Astrocyte of the spinal cord (primary cell): ENCODE measurements around the gene SYNGAP1.
A peak's percentile ranks its signal among the peaks of the same experiment; 100 is the strongest.
"Not testable (repeated sequence)": the region's sequence is repeated elsewhere in the genome, so short reads cannot be mapped to it uniquely, and the experiment has no call there.

ENCODE experiments used
- DNase-seq: peaks from one replicate; pipeline ENCODE4 v3.0.0; 2011; ENCODE audit warnings: low read depth, low spot score
- H3K4me3 ChIP-seq: 2 replicates; pipeline ENCODE4 v1.5.1; 2011; ENCODE audit warnings: low read depth, mild to moderate bottlenecking, low read length, moderate library complexity
- CTCF ChIP-seq: IDR thresholded peaks from 2 replicates; pipeline ENCODE4 v1.5.1; 2012; ENCODE audit warnings: low read depth, mild to moderate bottlenecking, low read length, inconsistent platforms
- in situ Hi-C: cut with HindIII; loops from 2 replicates; pipeline ENCODE4 v1.10.0; 2017; ENCODE audit warnings: low sequenced_read_pairs

The SYNGAP1 gene

DNA sequence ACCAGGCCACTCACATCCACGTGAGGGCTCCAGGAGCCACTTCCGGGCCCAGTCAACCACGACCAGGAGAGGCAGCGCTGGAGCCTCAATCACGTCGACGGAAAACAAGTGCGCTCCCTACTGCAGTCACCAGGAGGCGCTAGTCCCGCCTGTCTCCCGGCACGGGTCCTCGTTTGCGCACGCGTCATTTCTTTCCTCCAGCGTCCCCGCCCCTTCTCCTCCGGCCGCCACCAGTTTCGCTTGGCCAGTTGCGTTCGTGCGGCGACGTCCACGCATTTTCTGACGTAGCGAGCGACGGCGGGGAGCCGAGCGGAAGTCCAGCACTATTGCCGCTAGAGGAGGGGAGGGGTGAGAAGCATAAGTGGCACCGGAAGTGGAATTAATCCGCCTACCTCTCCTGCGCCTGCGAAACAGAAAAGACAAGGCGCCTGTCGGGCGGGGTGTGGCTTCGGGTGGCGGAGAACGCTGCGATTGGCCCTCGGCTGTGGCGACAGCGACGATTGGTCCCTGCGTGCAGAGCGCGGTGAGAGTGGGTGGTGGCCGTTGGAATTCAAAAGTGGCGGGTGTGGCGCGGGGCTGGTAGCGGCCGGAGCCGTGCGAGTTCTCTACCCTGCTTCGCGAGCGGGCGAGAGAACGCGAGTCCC is 28.5 kb upstream of the SYNGAP1 start, which contains the start of gene KIFC1:
Gene KIFC1 (plus strand): TSS at position 546 of the 644 bp plus-strand sequence. CDS start 163 bp downstream, outside the sequence.
- peak; percentile 98 for TF ChIP-seq CTCF
- peak; percentile 100 for DNase-seq
- H3K4me3 ChIP-seq = peak within 1 kb of the TSS; percentile 85
- in situ Hi-C loops = no loop called here

DNA sequence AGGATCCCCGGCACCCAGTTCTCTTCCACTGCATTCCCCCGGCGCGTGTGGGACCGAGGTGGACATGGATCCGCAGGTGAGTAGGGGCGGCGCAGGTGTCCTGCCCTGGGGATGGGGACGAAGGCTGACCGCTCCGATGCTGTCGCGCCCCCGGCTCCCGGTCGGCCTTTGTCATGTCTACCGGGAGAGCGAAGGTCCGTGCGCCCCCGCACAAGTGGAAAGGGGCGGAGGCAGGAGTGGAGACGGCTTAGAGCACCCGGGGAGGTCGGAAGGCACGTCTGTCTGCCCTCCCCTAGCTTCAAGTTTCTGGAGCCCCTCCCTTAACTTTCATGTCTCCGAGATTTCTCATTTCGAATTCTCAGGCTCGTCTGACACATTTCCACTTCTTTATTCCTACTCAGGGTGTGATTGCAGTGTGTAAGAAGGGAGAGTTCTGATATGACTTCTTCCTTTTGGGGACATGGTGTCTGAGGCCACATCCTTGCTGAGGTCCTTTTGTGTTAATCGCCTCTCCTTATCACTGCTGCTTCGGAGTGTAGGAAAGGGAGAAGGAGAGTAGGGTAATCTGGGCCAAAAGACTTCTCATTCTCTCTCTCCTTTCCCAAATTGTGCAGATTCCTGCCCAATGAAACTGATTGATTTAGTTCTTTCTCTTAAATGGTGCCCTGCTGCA is 27.8 kb upstream of the SYNGAP1 start:
- DNase-seq = peak; percentile 25
- in situ Hi-C loops = no loop called here

GRCh38 chr6:33392595-33392948 is 27.3 kb upstream of the SYNGAP1 start:
- TF ChIP-seq CTCF = no peak
- in situ Hi-C loops = no loop called here
- peak overlapping the region; percentile 85 for H3K4me3 ChIP-seq

More for the DNA sequence above, 27.8 kb upstream of the SYNGAP1 start:
- no peak for TF ChIP-seq CTCF
- H3K4me3 ChIP-seq = peak overlapping the region; percentile 85

GRCh38 chr6:33392979-33393378 is 26.9 kb upstream of the SYNGAP1 start:
- peak overlapping the region; percentile 85 for H3K4me3 ChIP-seq
- TF ChIP-seq CTCF = no peak
- in situ Hi-C loops = no loop called here
- no peak for DNase-seq

More at GRCh38 chr6:33392595-33392948, 27.3 kb upstream of the SYNGAP1 start:
- no peak for DNase-seq

- no peak for TF ChIP-seq CTCF
- DNase-seq = no peak
- in situ Hi-C loops = no loop called here
- no peak overlapping the region for H3K4me3 ChIP-seq
These were observed 22.3 kb upstream of the SYNGAP1 start for GRCh38 chr6:33397541-33397940.

DNA sequence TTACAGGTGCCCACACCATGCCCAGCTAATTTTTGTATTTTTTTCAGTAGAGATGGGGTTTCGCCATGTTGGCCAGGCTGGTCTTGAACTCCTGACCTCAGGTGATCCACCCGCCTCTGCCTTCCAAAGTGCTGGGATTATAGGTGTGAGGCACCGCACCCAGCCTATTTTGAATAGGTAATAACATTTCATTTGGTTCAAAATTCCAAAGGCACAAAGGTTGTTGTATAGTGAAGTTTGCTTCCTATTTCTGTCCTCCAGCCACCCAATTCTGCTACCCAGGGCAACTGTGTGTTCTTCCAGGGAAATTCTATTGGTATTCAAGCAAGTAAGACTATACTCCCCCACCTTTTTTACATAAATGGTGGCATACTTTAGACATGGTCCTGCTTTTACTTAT is 21.3 kb upstream of the SYNGAP1 start:
- DNase-seq, in situ Hi-C loops, H3K4me3 ChIP-seq: not testable (repeated sequence)

- in situ Hi-C loops, DNase-seq, H3K4me3 ChIP-seq: not testable (repeated sequence)
These were observed 20.0 kb upstream of the SYNGAP1 start for GRCh38 chr6:33399881-33400280.
